ENCODE results near the gene HOXD8.

HOXD8 gene

DNA sequence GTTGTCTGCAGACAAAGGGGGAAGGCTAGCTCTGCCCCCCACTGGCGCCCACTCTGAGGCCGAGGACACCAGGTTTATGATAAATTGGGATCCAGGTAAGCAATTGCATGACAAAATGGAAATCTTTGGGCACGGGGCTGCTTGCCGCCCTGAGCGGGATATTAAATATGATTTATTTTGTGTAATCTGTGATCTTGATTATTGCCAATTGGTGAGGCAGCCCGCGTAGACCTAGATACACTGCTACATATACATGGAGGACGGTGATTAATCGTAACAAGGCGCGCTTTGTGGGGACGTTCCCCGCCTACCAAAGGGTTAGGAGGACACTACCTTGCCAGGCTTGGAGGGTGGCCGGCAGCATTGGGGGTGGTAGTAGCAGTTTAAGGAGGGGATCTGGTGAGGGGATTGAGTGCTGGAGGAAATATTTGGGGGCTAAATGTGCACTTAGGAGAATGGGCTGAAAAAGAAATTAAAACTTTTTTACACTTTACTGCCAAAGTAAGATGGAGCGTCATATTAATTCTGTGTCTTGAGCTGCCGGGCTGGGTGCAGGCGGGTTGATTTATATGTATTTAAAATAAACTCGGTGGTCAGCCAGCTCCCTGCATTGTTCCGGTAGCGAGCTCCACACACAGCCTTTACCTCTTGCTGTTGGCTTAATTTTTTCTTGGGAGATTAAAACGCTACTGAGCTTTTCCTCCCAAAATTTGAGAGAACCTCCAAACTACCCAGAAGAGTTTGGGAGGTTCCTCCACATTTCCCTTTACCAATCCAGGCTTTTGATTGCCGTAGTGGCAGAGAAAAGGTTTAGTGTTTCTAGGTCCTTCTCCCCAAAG is 31.7 kb downstream of the HOXD8 start:
- TF ChIP-seq, protein P1, sequence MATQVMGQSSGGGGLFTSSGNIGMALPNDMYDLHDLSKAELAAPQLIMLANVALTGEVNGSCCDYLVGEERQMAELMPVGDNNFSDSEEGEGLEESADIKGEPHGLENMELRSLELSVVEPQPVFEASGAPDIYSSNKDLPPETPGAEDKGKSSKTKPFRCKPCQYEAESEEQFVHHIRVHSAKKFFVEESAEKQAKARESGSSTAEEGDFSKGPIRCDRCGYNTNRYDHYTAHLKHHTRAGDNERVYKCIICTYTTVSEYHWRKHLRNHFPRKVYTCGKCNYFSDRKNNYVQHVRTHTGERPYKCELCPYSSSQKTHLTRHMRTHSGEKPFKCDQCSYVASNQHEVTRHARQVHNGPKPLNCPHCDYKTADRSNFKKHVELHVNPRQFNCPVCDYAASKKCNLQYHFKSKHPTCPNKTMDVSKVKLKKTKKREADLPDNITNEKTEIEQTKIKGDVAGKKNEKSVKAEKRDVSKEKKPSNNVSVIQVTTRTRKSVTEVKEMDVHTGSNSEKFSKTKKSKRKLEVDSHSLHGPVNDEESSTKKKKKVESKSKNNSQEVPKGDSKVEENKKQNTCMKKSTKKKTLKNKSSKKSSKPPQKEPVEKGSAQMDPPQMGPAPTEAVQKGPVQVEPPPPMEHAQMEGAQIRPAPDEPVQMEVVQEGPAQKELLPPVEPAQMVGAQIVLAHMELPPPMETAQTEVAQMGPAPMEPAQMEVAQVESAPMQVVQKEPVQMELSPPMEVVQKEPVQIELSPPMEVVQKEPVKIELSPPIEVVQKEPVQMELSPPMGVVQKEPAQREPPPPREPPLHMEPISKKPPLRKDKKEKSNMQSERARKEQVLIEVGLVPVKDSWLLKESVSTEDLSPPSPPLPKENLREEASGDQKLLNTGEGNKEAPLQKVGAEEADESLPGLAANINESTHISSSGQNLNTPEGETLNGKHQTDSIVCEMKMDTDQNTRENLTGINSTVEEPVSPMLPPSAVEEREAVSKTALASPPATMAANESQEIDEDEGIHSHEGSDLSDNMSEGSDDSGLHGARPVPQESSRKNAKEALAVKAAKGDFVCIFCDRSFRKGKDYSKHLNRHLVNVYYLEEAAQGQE (IDR thresholded peaks at IDR 0.05; ENCODE audit: insufficient read depth in 1 of 2, low read depth in 2 of 2, low read length in 2 of 2): no peak
- TF ChIP-seq FOXP2 (optimal IDR thresholded peaks at IDR 0.05; ENCODE audit: borderline replicate concordance, extremely low read depth, extremely low read length, insufficient read depth) (no peak), TAF1 (IDR thresholded peaks at IDR 0.05; ENCODE audit: borderline replicate concordance, insufficient read depth, low read length) (no peak), SIN3A (IDR thresholded peaks at IDR 0.05; ENCODE audit: borderline replicate concordance, insufficient read depth, low read length) (no peak), POLR2AphosphoS5 (IDR thresholded peaks at IDR 0.05; ENCODE audit: low read depth, low read length) (no peak)

DNA sequence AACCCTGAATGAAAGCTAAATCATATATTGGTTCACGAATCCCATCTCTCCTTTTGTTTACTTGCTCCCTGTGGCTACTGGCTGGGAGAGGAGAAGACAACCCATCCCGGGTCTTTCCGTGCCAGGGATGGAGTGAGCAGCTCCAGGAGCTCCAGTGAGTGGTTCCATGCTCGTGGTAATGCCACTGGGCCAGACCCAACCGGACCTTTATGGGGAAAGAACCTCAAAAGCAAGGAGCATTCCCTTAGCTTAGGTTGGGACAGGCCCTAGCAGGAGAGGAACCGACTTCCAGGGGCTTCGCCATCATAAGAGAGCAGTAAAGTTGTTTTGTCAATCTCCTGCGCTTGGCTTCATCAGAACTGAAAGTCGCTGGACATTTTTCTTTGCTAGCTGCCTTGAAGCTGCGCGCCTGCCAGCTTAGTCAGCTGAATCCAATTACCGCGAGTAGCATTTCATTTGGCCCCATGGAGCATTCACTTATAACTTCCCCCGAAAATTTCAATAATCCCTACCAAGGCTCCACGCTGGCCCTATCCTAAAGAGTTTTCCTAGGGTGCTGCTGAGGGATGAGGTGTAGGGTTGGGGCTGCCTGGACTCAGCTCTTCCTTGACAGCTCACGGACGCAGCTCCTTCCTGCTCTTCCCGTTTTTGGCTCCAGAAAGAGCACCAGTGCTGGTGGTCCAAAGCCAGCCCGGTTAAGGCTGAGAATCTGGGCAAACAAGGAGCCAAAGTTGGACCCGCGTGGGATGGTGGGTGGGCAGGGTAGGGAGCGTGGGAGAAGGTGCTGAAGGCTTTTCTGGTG is 32.5 kb downstream of the HOXD8 start:
- TF ChIP-seq SIN3A (IDR thresholded peaks at IDR 0.05; ENCODE audit: borderline replicate concordance, insufficient read depth, low read length) (no peak), FOXP2 (optimal IDR thresholded peaks at IDR 0.05; ENCODE audit: borderline replicate concordance, extremely low read depth, extremely low read length, insufficient read depth) (no peak), TAF1 (IDR thresholded peaks at IDR 0.05; ENCODE audit: borderline replicate concordance, insufficient read depth, low read length) (no peak), POLR2AphosphoS5 (IDR thresholded peaks at IDR 0.05; ENCODE audit: low read depth, low read length) (no peak)
- TF ChIP-seq, protein P1 (IDR thresholded peaks at IDR 0.05; ENCODE audit: insufficient read depth in 1 of 2, low read depth in 2 of 2, low read length in 2 of 2): no peak

DNA sequence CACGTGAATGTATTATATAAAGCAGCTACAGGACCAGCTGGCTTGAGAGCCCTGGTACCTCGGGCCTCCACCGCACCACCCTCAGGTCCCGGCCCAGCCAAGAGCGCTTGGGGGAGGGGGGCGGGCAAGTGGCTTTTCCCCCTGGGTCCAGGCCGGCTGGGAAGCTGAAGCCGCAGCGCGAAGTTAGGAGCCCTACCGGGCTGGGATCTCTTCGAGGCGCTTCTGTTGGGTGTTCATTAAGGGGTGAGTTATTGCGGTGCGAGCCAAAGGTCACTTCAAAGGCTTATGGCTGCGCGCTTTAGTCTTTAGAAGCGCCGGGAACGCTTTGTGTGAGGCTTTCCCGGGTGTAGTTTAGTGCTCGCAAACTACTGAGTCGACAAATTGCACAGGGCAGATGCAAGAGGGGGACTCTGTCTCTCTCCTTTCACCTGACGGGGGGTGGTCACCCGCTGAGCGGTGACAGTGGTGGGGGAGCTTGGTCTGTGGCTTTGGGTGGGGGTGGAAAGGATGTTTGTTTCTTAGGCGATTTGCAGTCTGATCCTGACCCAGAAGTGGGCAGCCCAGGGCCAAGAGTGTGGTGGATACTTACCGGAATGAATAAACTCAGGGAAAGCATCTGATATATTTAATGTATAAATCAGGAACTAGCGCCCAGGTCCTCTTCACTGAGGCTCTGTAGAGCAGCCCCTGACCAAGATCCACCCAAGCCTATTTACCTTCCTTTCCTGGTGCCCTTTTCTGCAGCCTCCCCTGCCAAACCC is 33.6 kb downstream of the HOXD8 start:
- TF ChIP-seq, protein P1 (IDR thresholded peaks at IDR 0.05; ENCODE audit: insufficient read depth in 1 of 2, low read depth in 2 of 2, low read length in 2 of 2): no peak
- TF ChIP-seq POLR2AphosphoS5 (IDR thresholded peaks at IDR 0.05; ENCODE audit: low read depth, low read length) (no peak), SIN3A (IDR thresholded peaks at IDR 0.05; ENCODE audit: borderline replicate concordance, insufficient read depth, low read length) (no peak), FOXP2 (optimal IDR thresholded peaks at IDR 0.05; ENCODE audit: borderline replicate concordance, extremely low read depth, extremely low read length, insufficient read depth) (no peak), TAF1 (IDR thresholded peaks at IDR 0.05; ENCODE audit: borderline replicate concordance, insufficient read depth, low read length) (no peak)

DNA sequence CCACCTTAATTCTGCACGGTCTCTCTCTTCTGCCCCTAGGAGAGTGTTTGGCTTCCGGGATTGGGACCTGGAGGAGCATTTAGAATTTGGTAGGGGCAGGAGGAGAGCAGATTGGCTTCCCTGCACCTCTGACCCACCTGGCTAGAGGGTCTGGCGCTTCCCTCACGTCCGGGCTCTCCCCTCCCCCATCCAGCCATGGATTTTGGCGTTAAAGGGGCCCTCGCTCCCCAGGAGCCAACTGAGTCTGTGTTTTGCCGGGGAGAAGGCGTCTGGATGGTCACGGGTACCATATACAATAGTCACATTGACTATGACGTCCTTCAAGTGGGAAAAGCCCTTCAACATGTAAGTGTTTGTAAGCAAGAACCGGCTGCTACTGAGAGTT is 34.2 kb downstream of the HOXD8 start:
- TF ChIP-seq TAF1 (IDR thresholded peaks at IDR 0.05; ENCODE audit: borderline replicate concordance, insufficient read depth, low read length) (no peak), FOXP2 (optimal IDR thresholded peaks at IDR 0.05; ENCODE audit: borderline replicate concordance, extremely low read depth, extremely low read length, insufficient read depth) (no peak), SIN3A (IDR thresholded peaks at IDR 0.05; ENCODE audit: borderline replicate concordance, insufficient read depth, low read length) (no peak), POLR2AphosphoS5 (IDR thresholded peaks at IDR 0.05; ENCODE audit: low read depth, low read length) (no peak)
- TF ChIP-seq, protein P1 (IDR thresholded peaks at IDR 0.05; ENCODE audit: insufficient read depth in 1 of 2, low read depth in 2 of 2, low read length in 2 of 2): no peak
